CD14-positive monocyte (primary cell): Measurements from ENCODE around the gene PLEKHA8. TPM values are rescaled to one million over a fixed set of nuclear protein-coding genes. Genes with fewer than 3 reads are reported as not detected.

Experiments used
- DNase-seq, 3 donors: peaks; one replicate each; pipeline ENCODE4 v3.0.0-alpha.2; 2011 to 2022
- H2AFZ ChIP-seq: 2 replicates; pipeline ENCODE4 v1.6.0; 2012; ENCODE audit warnings: mild to moderate bottlenecking, low read depth, low read length, inconsistent platforms; ENCODE audit not compliant: insufficient read depth, poor library complexity, severe bottlenecking
- H3K27ac ChIP-seq, 2 donors: 1 replicate in 1 of 2; 2 replicates in 1 of 2; pipeline ENCODE4 v1.5.1; 2012 to 2013; ENCODE audit warnings: low read length in 2 of 2, control low read depth in 1 of 2, inconsistent platforms in 1 of 2, low read depth in 1 of 2, mild to moderate bottlenecking in 1 of 2
- H3K27me3 ChIP-seq, 2 donors: one replicate each; pipeline versions ENCODE4 v1.6.0 to v1.6.1; 2011 to 2013; ENCODE audit warnings: low read length in 2 of 2; ENCODE audit not compliant: control insufficient read depth in 2 of 2, insufficient read depth in 2 of 2
- H3K36me3 ChIP-seq, 2 donors: replicated peaks in 1 of 2; 1 replicate in 1 of 2; 2 replicates in 1 of 2; pipeline versions ENCODE4 v1.5.1 to v1.6.1; 2012 to 2013; ENCODE audit warnings: low read length in 2 of 2, control low read depth in 1 of 2, inconsistent platforms in 1 of 2, mild to moderate bottlenecking in 1 of 2; ENCODE audit not compliant: insufficient read depth in 2 of 2, control insufficient read depth in 1 of 2
- H3K4me1 ChIP-seq, 2 donors: 1 replicate in 1 of 2; 2 replicates in 1 of 2; pipeline versions ENCODE4 v1.5.1 to v1.6.1; 2012 to 2013; ENCODE audit warnings: low read length in 2 of 2, control low read depth in 1 of 2, inconsistent platforms in 1 of 2, mild to moderate bottlenecking in 1 of 2, moderate library complexity in 1 of 2; ENCODE audit not compliant: insufficient read depth in 2 of 2, control insufficient read depth in 1 of 2
- H3K4me2 ChIP-seq: replicated peaks from 2 replicates; pipeline ENCODE3; 2012; ENCODE audit warnings: low read length, moderate library complexity, mild to moderate bottlenecking; ENCODE audit not compliant: poor library complexity, severe bottlenecking; ENCODE audit errors: extremely low read depth
- H3K4me3 ChIP-seq, 3 experiments: fragments of 200-600 bp in 1 of 3; sonication (generic) in 1 of 3; replicated peaks in 1 of 3; 1 replicate in 2 of 3; 2 replicates in 1 of 3; pipeline ENCODE4 v1.5.1; 2011 to 2013; ENCODE audit warnings: low read length in 3 of 3, mild to moderate bottlenecking in 3 of 3, control low read depth in 2 of 3, low read depth in 2 of 3, inconsistent platforms in 1 of 3, moderate library complexity in 1 of 3
- H3K79me2 ChIP-seq: 2 replicates; pipeline ENCODE4 v1.6.0; 2012; ENCODE audit warnings: mild to moderate bottlenecking, control low read depth, inconsistent platforms, low read length, moderate library complexity; ENCODE audit not compliant: insufficient read depth
- H3K9ac ChIP-seq: 2 replicates; pipeline ENCODE4 v1.6.0; 2017; ENCODE audit warnings: low read length, mild to moderate bottlenecking; ENCODE audit not compliant: insufficient read depth, poor library complexity, severe bottlenecking
- H3K9me3 ChIP-seq, 2 donors: replicated peaks in 1 of 2; 1 replicate in 1 of 2; 2 replicates in 1 of 2; pipeline versions ENCODE4 v1.5.1 to v1.6.1; 2012 to 2013; ENCODE audit warnings: low read length in 2 of 2, control low read depth in 1 of 2; ENCODE audit not compliant: control insufficient read depth in 1 of 2, insufficient read depth in 1 of 2
- H4K20me1 ChIP-seq: 2 replicates; pipeline ENCODE4 v1.6.0; 2012; ENCODE audit warnings: mild to moderate bottlenecking, low read length, control low read depth, moderate library complexity; ENCODE audit not compliant: insufficient read depth
- H3K27ac Mint-ChIP-seq, 7 donors: one replicate each; pipeline ENCODE4 v1.8.0; 2020; ENCODE audit warnings: mild to moderate bottlenecking in 7 of 7, mixed read lengths in 7 of 7, moderate library complexity in 6 of 7, inconsistent platforms in 2 of 7
- H3K27me3 Mint-ChIP-seq, 3 donors: one replicate each; pipeline ENCODE4 v1.8.0; 2021 to 2022; ENCODE audit warnings: low read depth in 3 of 3, mild to moderate bottlenecking in 3 of 3, mixed read lengths in 3 of 3, moderate library complexity in 3 of 3, inconsistent platforms in 1 of 3
- H3K36me3 Mint-ChIP-seq, 2 donors: one replicate each; pipeline ENCODE4 v1.8.0; 2020; ENCODE audit warnings: mixed read lengths in 2 of 2, inconsistent platforms in 1 of 2, mild to moderate bottlenecking in 1 of 2
- H3K4me1 Mint-ChIP-seq: one replicate; pipeline ENCODE4 v1.8.0; 2020; ENCODE audit warnings: mild to moderate bottlenecking, mixed read lengths
- H3K4me3 Mint-ChIP-seq, 2 donors: one replicate each; pipeline ENCODE4 v1.8.0; 2020; ENCODE audit warnings: mild to moderate bottlenecking in 2 of 2, mixed read lengths in 2 of 2, moderate library complexity in 1 of 2
- H3K9me3 Mint-ChIP-seq, 7 donors: one replicate each; pipeline ENCODE4 v1.8.0; 2020 to 2022; ENCODE audit warnings: mixed read lengths in 7 of 7, mild to moderate bottlenecking in 6 of 7, moderate library complexity in 6 of 7, inconsistent platforms in 2 of 7
- CTCF ChIP-seq: fragments of 200-600 bp; IDR thresholded peaks from one replicate; pipeline ENCODE4 v1.8.0; 2022; ENCODE audit warnings: antibody characterized with exemption, mild to moderate bottlenecking
- WGBS: methylation state at CpG from one replicate; pipeline ENCODE4 v1.1.5; 2013; ENCODE audit warnings: missing lambda C conversion rate; ENCODE audit not compliant: insufficient coverage; 5-methylcytosine and 5-hydroxymethylcytosine counted together
- intact Hi-C, 2 donors: fragments of 100-400 bp; cut with micrococcal nuclease; formaldehyde crosslinking; loops; one replicate each; pipeline versions ENCODE4 v1.15.0 to v1.15.1; 2023
- polyA plus RNA-seq, 3 donors: library from polyadenylated mRNA; depleted of rRNA in 1 of 3; unstranded in 2 of 3; stranded (reverse) in 1 of 3; fragments of 300-500 nt in 2 of 3; fragments of >200 nt in 1 of 3; fragmentation: Illumina TruSeq in 2 of 3; gene quantifications; 1 replicate in 2 of 3; 2 replicates in 1 of 3; pipeline ENCODE4 v1.2.3, GENCODE V29; 2012 to 2021

The PLEKHA8 gene
- polyA plus RNA-seq, 3 donors, result 2.4 to 2.7 (median 2.6) TPM

DNA sequence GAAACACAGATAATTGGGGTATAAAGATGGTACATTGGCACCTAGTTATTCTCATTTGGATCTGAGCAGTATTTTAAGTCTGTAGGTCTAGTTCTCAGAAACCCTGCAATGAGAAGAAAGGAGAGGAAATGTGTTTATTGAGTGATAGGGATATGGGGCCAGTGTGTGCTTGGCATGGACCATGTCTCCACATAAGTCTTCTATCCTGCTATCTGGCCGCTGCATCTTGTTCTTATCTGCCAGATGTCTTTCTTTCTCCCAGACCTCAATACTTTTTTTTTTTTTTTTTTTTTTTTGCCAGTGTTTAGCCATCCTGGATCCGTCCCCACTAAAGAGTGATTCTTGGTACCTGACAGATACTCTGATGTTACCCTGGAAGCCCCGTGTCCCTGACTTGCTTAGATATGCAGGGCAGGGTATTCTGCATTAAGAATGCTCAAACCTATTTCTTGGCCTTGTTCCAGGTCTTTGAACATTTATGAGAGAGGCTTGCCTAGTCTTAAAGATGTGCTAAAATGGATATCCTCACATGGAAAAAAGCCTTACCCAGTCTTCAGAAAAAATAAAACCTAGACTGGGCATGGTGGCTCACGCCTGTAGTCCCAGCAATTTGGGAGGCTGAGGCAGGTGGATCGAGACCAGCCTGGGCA lies 116.6 kb downstream of the PLEKHA8 start:
- WGBS, result 31% methylated on average over 2 of the region's 5 CpGs
- H3K27me3 Mint-ChIP-seq, result peaks cover 0 to 2% (median 1%) of the 10 kb centered on the region in 3 donors
- Histone ChIP-seq H3K79me2 (no peaks in the 10 kb centered on the region), H2AFZ (no peak overlapping the region), H3K4me1 (peaks cover 12% of the 10 kb centered on the region in 2 donors), H3K9ac (no peak overlapping the region), H4K20me1 (no peaks in the 10 kb centered on the region), H3K36me3 (no peaks in the 10 kb centered on the region), H3K27me3 (no peaks in the 10 kb centered on the region), H3K4me2 (no peak overlapping the region), H3K9me3 (no peaks in the 10 kb centered on the region), H3K4me3 (no peak overlapping the region), H3K27ac (no peak overlapping the region)
- no peaks in the 10 kb centered on the region for H3K36me3 Mint-ChIP-seq
- H3K9me3 Mint-ChIP-seq, result no peaks in the 10 kb centered on the region
- no peak overlapping the region for H3K4me3 Mint-ChIP-seq
- intact Hi-C loops, result no loop called here
- no peak for DNase-seq
- no peaks in the 10 kb centered on the region for H3K4me1 Mint-ChIP-seq
- no peak for TF ChIP-seq CTCF
- peak overlapping the region in 1 of 7 donors; percentile 4 for H3K27ac Mint-ChIP-seq

GRCh38 chr7:30145426-30145970 lies 117.3 kb downstream of the PLEKHA8 start:
- H3K27ac ChIP-seq, result no peak overlapping the region
- H3K79me2 ChIP-seq, result no peaks in the 10 kb centered on the region
- H3K9me3 Mint-ChIP-seq, result no peaks in the 10 kb centered on the region
- no peaks in the 10 kb centered on the region for H4K20me1 ChIP-seq
- DNase-seq, result no peak
- H3K36me3 Mint-ChIP-seq, result peaks cover 0 to 2% of the 10 kb centered on the region in 2 donors
- H3K4me1 Mint-ChIP-seq, result no peaks in the 10 kb centered on the region
- WGBS, result 10% methylated on average over 2 of the region's 6 CpGs
- no peaks in the 10 kb centered on the region for H3K9me3 ChIP-seq
- no peak overlapping the region for H3K4me3 Mint-ChIP-seq
- no peak for TF ChIP-seq CTCF
- H3K36me3 ChIP-seq, result no peaks in the 10 kb centered on the region
- H3K4me2 ChIP-seq, result no peak overlapping the region
- no peak overlapping the region for H3K27ac Mint-ChIP-seq
- no peaks in the 10 kb centered on the region for H3K27me3 ChIP-seq
- no peak overlapping the region for H3K4me3 ChIP-seq
- H2AFZ ChIP-seq, result no peak overlapping the region
- peaks cover 0 to 2% (median 1%) of the 10 kb centered on the region in 3 donors for H3K27me3 Mint-ChIP-seq
- intact Hi-C loops, result no loop called here
- peaks cover 12% of the 10 kb centered on the region in 2 donors for H3K4me1 ChIP-seq
- no peak overlapping the region for H3K9ac ChIP-seq
